Suprapubic skin (tissue), 4 donors: ENCODE data around the gene NR6A1. TPM values are rescaled to one million over a fixed set of nuclear protein-coding genes. Genes with fewer than 3 reads are reported as not detected.

Source experiments
- DNase-seq, 2 donors: peaks; one replicate each; pipeline ENCODE4 v3.0.0-alpha.2; 2019; ENCODE audit warnings: low spot score in 2 of 2
- H3K27ac ChIP-seq: fragments of 200-600 bp; sonication (generic); one replicate; pipeline ENCODE4 v1.5.1; 2019
- H3K27me3 ChIP-seq: fragments of 200-600 bp; sonication (generic); one replicate; pipeline ENCODE4 v1.5.1; 2019
- H3K36me3 ChIP-seq: fragments of 200-600 bp; sonication (generic); one replicate; pipeline ENCODE4 v1.5.1; 2019
- H3K4me1 ChIP-seq: fragments of 200-600 bp; sonication (generic); one replicate; pipeline ENCODE4 v1.5.1; 2019
- H3K4me3 ChIP-seq: fragments of 200-600 bp; sonication (generic); one replicate; pipeline ENCODE4 v1.5.1; 2019; ENCODE audit warnings: mild to moderate bottlenecking
- H3K9me3 ChIP-seq: fragments of 200-600 bp; sonication (generic); one replicate; pipeline ENCODE4 v1.5.1; 2019
- CTCF ChIP-seq, 2 donors: fragments of 200-600 bp in 1 of 2; fragments of 450-650 bp in 1 of 2; sonication (generic) in 1 of 2; IDR thresholded peaks; one replicate each; pipeline ENCODE4 v1.5.1; 2016 to 2019; ENCODE audit warnings: antibody characterized with exemption in 2 of 2, mild to moderate bottlenecking in 1 of 2, moderate library complexity in 1 of 2
- EP300 ChIP-seq: sonication (generic); formaldehyde crosslinking; IDR thresholded peaks from one replicate; pipeline ENCODE4 v1.6.1; 2017; ENCODE audit warnings: antibody characterized with exemption
- POLR2A ChIP-seq, 2 donors: fragments of 450-650 bp; IDR thresholded peaks; one replicate each; pipeline ENCODE4 v1.6.1; 2017; ENCODE audit warnings: antibody characterized with exemption in 2 of 2, mild to moderate bottlenecking in 2 of 2, moderate library complexity in 2 of 2
- POLR2AphosphoS5 ChIP-seq, 3 donors: sonication (generic); formaldehyde crosslinking; IDR thresholded peaks; one replicate each; pipeline ENCODE4 v1.6.1; 2017; ENCODE audit warnings: antibody characterized with exemption in 3 of 3
- WGBS: methylation state at CpG from one replicate; pipeline ENCODE4 v1.1.5; 2018; 5-methylcytosine and 5-hydroxymethylcytosine counted together
- total RNA-seq, 4 donors: library from RNA; depleted of rRNA; stranded (reverse); fragments of >200 nt; gene quantifications; one replicate each; pipeline ENCODE4 v1.1.0, GENCODE V29; 2016

Gene NR6A1
- total RNA-seq, 4 donors from 2014 or later, result 6.5 to 10.1 (median 6.8) TPM

DNA sequence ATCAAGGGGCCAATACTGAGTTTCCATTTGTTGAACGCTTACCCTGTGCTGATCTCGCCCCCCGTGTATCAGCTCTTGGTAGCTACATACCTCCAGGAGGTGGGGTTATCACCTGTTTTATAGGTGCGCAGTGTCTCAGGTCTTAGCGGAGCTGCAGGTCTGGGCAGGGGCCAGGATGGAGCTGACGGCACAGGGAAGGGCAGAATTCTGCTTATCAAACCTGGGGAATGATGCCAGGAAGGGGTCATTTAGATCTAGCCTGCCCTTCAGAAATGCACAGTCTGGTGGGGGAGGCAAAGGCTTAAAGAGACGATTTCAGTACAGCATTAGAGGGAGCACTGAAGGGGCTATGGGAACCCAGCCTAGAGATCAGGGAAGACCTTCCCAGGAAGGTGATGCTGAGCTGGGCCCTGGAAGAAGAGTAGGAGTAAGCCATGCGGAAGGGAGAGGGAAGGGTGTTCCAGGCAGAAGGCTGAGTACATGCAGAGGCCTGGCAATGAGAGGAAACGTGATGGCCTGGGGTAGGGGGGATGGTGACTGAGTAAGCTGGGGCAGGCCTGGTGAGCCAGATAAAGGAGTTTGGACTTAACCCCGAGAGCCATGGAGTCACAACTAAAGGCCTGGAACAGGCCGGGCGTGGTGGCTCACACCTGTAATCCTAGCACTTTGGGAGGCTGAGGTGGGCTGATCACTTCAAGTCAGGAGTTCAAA, 37.3 kb upstream of the NR6A1 start:
- no peaks in the 10 kb centered on the region for H3K9me3 ChIP-seq
- no peak overlapping the region for H3K27ac ChIP-seq
- no peak for TF ChIP-seq CTCF (IDR thresholded peaks at IDR 0.05)
- no peak for TF ChIP-seq EP300
- TF ChIP-seq POLR2AphosphoS5 (IDR thresholded peaks at IDR 0.05), result no peak
- no peak for TF ChIP-seq POLR2A (IDR thresholded peaks at IDR 0.05)
- H3K4me3 ChIP-seq, result no peak overlapping the region
- no peak for DNase-seq
- WGBS, result 77% methylated on average over 12 of the region's 12 CpGs
- no peaks in the 10 kb centered on the region for H3K27me3 ChIP-seq
- peaks cover 21% of the 10 kb centered on the region for H3K4me1 ChIP-seq
- peaks cover 20% of the 10 kb centered on the region for H3K36me3 ChIP-seq

- no peaks in the 10 kb centered on the region for H3K27me3 ChIP-seq
- H3K27ac ChIP-seq, result no peak overlapping the region
- WGBS, result 59% methylated on average over 4 of the region's 4 CpGs
- H3K9me3 ChIP-seq, result no peaks in the 10 kb centered on the region
- peaks cover 15% of the 10 kb centered on the region for H3K4me1 ChIP-seq
- H3K4me3 ChIP-seq, result no peak overlapping the region
- peaks cover 24% of the 10 kb centered on the region for H3K36me3 ChIP-seq
- DNase-seq, result no peak
- TF ChIP-seq EP300, result no peak
- no peak for TF ChIP-seq CTCF (IDR thresholded peaks at IDR 0.05)
- no peak for TF ChIP-seq POLR2AphosphoS5 (IDR thresholded peaks at IDR 0.05)
- TF ChIP-seq POLR2A (IDR thresholded peaks at IDR 0.05), result no peak
Measured at GRCh38 chr9:124805186-124805585, 34.1 kb upstream of the NR6A1 start.

DNA sequence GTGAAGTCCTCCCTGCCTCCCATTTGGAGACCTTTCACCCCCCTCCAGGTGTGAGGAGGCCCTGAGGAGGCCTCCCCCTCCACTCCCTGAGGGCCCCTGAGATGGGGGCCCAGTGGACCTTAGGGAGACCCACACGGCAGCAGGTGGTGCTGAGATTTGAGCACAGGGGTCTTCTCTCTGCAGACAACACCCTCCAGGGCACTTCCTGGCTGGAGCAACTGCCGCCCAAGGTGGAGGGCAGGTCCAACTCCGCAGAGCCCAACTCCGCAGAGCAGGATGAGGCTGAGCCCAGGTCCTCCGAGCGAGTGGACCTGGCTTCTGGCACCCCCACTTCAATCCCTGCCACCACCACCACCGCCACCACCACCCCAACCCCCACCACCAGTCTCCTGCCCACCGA, 32.8 kb upstream of the NR6A1 start:
- no peaks in the 10 kb centered on the region for H3K9me3 ChIP-seq
- no peaks in the 10 kb centered on the region for H3K27me3 ChIP-seq
- no peak for TF ChIP-seq CTCF (IDR thresholded peaks at IDR 0.05)
- no peak for TF ChIP-seq POLR2AphosphoS5 (IDR thresholded peaks at IDR 0.05)
- no peak for TF ChIP-seq EP300
- TF ChIP-seq POLR2A (IDR thresholded peaks at IDR 0.05), result no peak
- DNase-seq, result no peak
- H3K4me3 ChIP-seq, result no peak overlapping the region
- H3K36me3 ChIP-seq, result peaks cover 12% of the 10 kb centered on the region
- 90% methylated on average over 2 of the region's 8 CpGs for WGBS
- H3K4me1 ChIP-seq, result peaks cover 28% of the 10 kb centered on the region
- H3K27ac ChIP-seq, result no peak overlapping the region

DNA sequence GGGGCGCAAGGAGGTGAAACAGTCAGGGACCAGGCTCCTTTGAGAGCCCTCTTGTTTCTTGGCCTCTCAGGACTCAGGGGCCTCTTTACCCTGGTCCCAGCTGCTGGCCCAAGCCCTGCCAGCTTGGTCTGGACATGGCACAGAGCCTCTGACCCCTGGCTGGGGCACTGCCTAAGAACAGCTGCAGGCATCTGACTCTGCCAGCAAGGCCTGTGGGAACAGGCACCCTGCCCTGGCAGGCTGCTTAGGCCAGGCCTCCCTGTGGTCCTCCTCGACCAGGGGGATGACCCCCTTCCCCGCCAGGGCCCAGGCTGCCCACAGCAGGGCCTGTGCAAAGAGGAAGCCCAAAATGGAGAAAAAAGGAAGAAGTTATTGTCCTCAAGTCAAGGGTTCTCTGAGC, 31.3 kb upstream of the NR6A1 start:
- no peak for TF ChIP-seq CTCF (IDR thresholded peaks at IDR 0.05)
- TF ChIP-seq POLR2AphosphoS5 (IDR thresholded peaks at IDR 0.05), result no peak
- no peak for TF ChIP-seq EP300
- TF ChIP-seq POLR2A (IDR thresholded peaks at IDR 0.05), result no peak
- Histone ChIP-seq H3K36me3 (peaks cover 12% of the 10 kb centered on the region), H3K4me3 (no peak overlapping the region), H3K4me1 (peaks cover 41% of the 10 kb centered on the region), H3K9me3 (no peaks in the 10 kb centered on the region), H3K27ac (no peak overlapping the region), H3K27me3 (no peaks in the 10 kb centered on the region)
- DNase-seq, result no peak
- WGBS, result 79% methylated on average over 2 of the region's 3 CpGs

DNA sequence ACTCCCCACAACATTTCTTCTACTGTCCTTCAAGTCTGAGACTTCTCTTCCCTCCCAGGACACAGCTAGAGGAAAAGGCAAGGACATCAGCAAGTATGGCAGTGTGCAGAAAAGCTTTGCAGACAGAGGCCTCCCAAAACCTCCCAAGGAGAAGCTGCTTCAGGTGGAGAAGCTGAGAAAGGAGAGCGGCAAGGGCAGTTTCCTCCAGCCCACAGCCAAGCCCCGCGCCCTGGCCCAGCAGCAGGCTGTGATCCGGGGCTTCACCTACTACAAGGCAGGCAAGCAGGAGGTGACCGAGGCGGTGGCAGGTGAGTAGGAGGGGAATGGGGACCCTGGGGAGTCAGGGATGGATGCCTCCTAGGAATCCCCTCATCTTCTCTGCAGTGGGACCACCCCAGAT, 30.2 kb upstream of the NR6A1 start:
- Histone ChIP-seq H3K27me3 (no peaks in the 10 kb centered on the region), H3K9me3 (no peaks in the 10 kb centered on the region), H3K4me1 (peaks cover 47% of the 10 kb centered on the region), H3K4me3 (no peak overlapping the region), H3K36me3 (peaks cover 12% of the 10 kb centered on the region), H3K27ac (no peak overlapping the region)
- WGBS, result 92% methylated on average over 2 of the region's 6 CpGs
- TF ChIP-seq POLR2A (IDR thresholded peaks at IDR 0.05) (no peak), POLR2AphosphoS5 (IDR thresholded peaks at IDR 0.05) (no peak), CTCF (IDR thresholded peaks at IDR 0.05) (no peak), EP300 (no peak)
- no peak for DNase-seq
